Brain microvascular endothelial cell (primary cell): Measurements from ENCODE around the gene UGT8.

Experiments used
- DNase-seq: peaks from one replicate; pipeline ENCODE4 v3.0.0-alpha.2; 2020
- H3K27ac ChIP-seq: fragments of 250-450 bp; sonication (Bioruptor Pico); 2 replicates; pipeline ENCODE4 v1.5.1; 2020; ENCODE audit warnings: mild to moderate bottlenecking, moderate library complexity
- H3K27me3 ChIP-seq: fragments of 250-450 bp; sonication (Bioruptor Pico); replicated peaks from 2 replicates; pipeline ENCODE4 v1.5.1; 2020; ENCODE audit warnings: mild to moderate bottlenecking
- H3K36me3 ChIP-seq: fragments of 250-450 bp; sonication (Bioruptor Pico); replicated peaks from 2 replicates; pipeline ENCODE4 v1.5.1; 2020; ENCODE audit warnings: mild to moderate bottlenecking
- H3K4me3 ChIP-seq: 2 replicates; pipeline ENCODE4 v1.5.1; 2011; ENCODE audit warnings: low read depth, mild to moderate bottlenecking, control low read depth, low read length, moderate library complexity
- CTCF ChIP-seq: IDR thresholded peaks from 2 replicates; pipeline ENCODE4 v1.5.1; 2011; ENCODE audit warnings: low read depth, mild to moderate bottlenecking, moderate library complexity, low read length, control low read depth, inconsistent platforms; ENCODE audit errors: missing control alignments
- in situ Hi-C: cut with HindIII; loops from 2 replicates; pipeline ENCODE4 v1.10.0; 2017; ENCODE audit warnings: low sequenced_read_pairs, low pct_ligation_motif_present

UGT8 gene

GRCh38 chr4:114593526-114593925, 5.1 kb upstream of the UGT8 start:
- in situ Hi-C loops, result no loop called here

GRCh38 chr4:114595207-114595606, 3.4 kb upstream of the UGT8 start:
- in situ Hi-C loops, result no loop called here
- peaks cover 22% of the 10 kb centered on the region for H3K27me3 ChIP-seq
- no peak overlapping the region for H3K27ac ChIP-seq
- H3K36me3 ChIP-seq, result no peaks in the 10 kb centered on the region
- no peak overlapping the region for H3K4me3 ChIP-seq
- no peak for DNase-seq
- TF ChIP-seq CTCF, result no peak

More at GRCh38 chr4:114593526-114593925, 5.1 kb upstream of the UGT8 start:
- TF ChIP-seq CTCF, result no peak
- DNase-seq, result no peak
- Histone ChIP-seq H3K27me3 (peaks cover 9% of the 10 kb centered on the region), H3K27ac (no peak overlapping the region), H3K36me3 (no peaks in the 10 kb centered on the region), H3K4me3 (no peak overlapping the region)

- Histone ChIP-seq H3K36me3 (no peaks in the 10 kb centered on the region), H3K27ac (no peak overlapping the region), H3K27me3 (peaks cover 22% of the 10 kb centered on the region), H3K4me3 (no peak overlapping the region)
- DNase-seq, result no peak
- TF ChIP-seq CTCF, result no peak
- in situ Hi-C loops, result no loop called here
Observed at GRCh38 chr4:114595921-114596320, 2.7 kb upstream of the UGT8 start.

GRCh38 chr4:114597410-114598115, 1.0 kb upstream of the UGT8 start:
- peak overlapping the region; percentile 64 for H3K4me3 ChIP-seq

GRCh38 chr4:114599231-114599902, 760 bp downstream of the UGT8 start:
- no peak for DNase-seq
- in situ Hi-C loops, result no loop called here

More at GRCh38 chr4:114597410-114598115, 1.0 kb upstream of the UGT8 start:
- no peak for DNase-seq
- no peak overlapping the region for H3K27ac ChIP-seq
- no peaks in the 10 kb centered on the region for H3K36me3 ChIP-seq
- H3K27me3 ChIP-seq, result peaks cover 24% of the 10 kb centered on the region
- TF ChIP-seq CTCF, result no peak
- in situ Hi-C loops, result no loop called here

More at GRCh38 chr4:114599231-114599902, 760 bp downstream of the UGT8 start:
- no peak overlapping the region for H3K27ac ChIP-seq
- TF ChIP-seq CTCF, result no peak
- H3K27me3 ChIP-seq, result peaks cover 25% of the 10 kb centered on the region
- peak overlapping the region; percentile 64 for H3K4me3 ChIP-seq
- H3K36me3 ChIP-seq, result no peaks in the 10 kb centered on the region
